HG03045 (cell line): ENCODE measurements around the gene CDH4.

Experiments used
- ATAC-seq: cut with Tn5 transposase; IDR thresholded peaks from one replicate; pipeline ENCODE4 v1.9.1; 2021; ENCODE audit warnings: mild to moderate bottlenecking, moderate library complexity; ENCODE audit not compliant: unreplicated experiment

Gene CDH4

DNA sequence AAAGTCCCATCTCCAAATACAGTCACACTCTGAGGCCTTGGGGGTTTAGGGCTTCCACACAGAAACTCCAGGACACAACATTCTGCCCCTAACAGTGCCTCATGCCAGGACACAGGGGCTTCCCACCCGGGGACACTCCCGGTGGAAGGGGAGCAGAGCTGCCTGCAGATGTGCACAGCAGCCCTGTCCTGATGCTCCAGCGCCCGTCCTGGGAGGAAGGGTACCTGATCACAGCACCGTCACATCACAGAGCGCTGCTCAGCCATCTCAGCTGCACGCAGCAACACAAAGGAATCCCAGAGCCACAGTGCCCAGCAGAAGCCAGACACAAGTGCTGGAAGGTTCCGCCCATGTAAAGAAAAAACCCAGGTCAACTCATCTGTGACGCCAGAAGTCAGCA, 657.0 kb downstream of the CDH4 start:
- ATAC-seq, result no peak

DNA sequence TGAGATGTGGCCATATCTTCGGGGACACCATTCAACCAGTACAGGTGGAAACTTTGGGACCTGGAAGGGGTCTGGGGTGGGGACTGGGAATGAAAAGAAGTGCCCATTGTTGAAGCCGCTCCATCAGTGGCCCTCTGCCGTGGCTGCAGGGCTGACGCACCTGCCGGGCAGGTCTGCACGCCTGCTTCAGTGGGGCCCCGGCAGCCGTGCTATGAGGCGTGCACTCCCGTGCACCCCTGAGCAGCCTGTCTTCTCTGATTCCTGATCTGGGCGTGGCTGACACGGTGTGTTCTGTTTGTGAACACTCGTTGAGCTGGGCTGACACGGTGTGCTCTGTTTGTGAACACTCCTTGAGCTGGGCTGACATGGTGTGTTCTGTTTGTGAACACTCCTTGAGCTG, 657.8 kb downstream of the CDH4 start:
- ATAC-seq, result no peak

DNA sequence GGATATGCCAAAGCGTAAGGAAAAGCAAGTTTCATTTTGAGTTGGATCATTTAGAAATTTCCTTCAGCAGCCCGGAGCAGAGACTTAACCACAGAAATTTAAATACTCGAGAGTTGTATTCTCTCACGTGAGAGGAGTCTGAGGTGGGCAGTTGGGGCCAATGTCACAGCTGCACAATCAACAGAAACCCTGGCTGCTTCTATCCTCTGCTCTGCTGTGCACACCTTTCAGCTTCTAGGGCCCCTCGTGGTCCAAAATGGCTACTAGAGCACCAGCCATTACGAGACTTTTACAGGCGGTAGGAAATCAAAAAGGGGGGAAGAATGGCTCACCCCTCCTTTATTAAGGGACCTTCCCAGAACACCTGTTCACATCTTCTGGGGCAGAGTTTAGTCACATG, 659.8 kb downstream of the CDH4 start:
- no peak for ATAC-seq

DNA sequence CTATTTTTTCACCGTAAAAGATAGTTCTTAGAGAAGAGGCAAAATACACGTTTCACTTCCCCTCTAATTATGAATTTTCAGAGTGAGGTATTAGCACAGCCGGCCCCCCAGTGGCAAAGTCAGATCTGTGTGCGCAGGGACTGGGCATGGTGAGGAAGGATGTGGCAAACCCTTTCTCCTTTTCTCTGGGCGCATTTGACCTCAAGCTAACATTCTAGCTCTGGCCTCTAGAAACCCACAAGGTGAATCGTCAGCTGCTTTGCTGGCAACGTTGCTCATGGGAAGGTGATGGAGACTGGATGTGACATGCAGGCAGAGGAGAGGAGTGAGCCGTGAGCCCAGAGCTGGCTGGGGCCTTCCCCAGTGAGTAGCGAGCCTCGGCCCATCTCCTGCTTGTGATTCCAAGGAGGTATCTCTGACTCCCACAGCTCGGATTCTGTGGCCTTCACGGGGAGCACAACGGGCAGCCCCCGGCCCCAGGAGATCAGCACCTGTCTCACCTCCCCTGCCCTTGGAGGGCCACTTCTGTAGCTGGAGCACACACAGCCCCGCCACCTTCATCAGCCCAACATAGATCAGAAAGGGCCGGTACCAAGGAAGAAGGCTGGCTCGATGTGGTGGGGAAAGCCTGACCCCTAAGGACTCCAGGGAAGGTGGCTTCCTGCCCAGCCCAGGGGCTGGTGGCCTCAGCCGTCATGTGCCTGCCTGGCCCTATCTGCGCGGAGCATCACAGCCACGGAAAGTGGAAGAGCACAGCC, 660.8 kb downstream of the CDH4 start:
- no peak for ATAC-seq

DNA sequence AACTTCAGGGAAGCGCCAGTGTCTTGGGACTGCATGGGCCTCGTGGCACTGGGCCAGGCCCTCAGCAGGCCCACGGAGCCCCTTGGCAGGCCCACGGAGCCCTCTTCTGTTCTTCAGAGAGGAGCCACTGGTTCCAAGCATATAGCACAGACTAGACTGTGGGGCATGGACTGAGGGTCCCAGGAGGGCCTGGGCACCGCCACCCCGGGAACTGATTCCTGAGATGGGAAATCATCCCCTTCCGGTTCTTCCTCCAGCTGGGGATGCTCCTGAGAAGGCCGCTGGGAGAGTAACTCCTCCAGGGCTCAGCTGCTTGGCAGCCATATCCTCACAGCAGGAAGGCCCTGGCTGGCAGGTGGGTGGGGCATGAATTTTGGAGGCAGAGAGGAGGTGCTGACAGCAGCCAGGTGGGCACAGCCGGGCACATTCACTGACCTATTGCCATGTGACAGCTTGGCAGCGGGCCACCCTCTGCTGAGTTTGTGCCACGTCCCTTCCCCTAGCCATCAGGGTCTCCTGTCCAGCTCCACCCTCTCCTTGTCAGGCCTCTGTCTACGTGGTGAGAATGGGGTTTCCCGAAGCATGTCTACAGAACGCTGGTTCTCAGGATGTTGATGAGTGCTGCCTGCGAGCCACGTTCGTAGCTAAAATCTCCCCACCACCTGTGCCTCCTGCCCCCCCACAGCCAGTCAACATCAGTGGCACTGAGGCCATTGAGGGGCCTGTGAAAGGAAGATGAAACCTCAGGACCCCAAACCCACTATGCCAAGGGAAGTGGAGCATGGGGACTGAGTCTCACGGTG, 661.6 kb downstream of the CDH4 start:
- ATAC-seq, result no peak

DNA sequence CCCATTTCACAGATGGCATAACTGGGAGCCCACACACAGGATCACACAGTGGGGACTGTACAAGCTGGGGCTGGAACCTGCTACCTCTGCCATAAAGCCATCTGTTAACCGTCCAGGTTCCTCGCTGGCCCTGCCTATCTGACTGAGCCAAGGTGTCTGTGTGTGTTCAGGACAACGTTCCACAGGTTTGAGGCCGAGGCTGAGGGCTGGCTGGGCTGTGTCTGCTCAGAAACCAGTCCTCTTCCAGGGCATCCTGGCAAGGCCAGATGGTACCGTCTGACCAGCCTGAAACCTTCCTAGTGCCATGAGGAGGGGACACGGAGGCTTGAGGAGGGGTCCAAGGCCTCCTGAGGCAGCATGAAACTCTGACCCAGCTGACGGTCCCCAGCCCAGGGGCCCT, 663.0 kb downstream of the CDH4 start:
- ATAC-seq, result no peak

DNA sequence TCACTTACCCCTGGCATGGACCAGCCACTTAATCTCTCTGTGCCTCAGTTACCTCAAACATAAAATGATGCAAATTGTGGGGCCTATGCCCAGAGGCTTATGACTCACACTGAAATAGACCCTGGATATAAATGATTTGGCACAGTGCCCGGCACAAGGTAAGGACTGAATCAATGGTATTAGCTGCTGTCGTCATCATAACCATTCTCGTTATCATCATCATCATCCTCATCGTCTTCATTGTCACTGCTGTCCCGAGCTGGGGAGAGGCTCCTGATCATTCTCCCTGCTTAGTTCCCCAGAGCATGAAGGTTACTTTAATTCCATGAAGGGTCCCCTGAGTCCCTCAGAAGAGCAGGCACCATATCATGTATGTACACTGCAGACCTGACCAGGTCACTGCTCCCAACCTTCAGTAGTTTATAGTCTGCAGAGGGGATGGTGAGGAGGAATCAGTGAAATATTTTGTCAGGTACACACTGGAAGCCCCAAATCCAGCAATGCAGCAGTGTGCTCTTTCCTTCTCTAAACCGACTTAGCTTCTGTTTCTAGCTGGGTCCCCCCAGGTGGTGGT, 664.3 kb downstream of the CDH4 start:
- no peak for ATAC-seq

DNA sequence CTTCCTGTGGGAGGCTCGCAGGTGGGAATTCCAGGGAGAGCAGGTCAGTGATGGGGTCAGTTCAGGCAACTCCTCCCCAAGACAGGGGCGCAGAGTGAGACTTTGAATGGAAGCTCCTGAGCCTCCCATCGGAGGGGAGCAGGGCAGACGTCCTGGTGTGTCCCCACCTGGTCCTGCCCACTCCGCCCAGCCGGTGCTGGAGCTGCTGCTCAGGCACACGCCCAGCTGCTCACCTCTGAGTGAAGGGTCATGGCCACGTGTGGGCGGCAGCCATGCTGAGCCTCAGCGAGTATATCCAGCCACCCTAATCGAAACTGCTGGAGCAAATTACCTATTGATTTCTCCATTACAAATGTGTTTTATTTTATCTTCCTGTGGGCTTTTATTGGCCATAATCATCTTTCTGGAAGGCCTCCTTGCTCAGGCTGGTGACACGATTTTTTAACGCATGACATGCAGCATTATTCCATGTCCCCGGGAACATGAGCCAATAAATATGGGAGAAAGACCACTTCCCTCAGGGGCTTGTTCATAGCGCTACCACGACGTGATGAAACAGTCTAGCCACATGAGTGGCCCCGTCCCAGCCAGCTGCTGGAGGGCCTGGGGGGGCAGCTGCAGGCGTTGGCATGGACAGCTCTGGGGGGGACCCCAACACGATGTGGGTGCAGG, 665.5 kb downstream of the CDH4 start:
- ATAC-seq, result no peak

DNA sequence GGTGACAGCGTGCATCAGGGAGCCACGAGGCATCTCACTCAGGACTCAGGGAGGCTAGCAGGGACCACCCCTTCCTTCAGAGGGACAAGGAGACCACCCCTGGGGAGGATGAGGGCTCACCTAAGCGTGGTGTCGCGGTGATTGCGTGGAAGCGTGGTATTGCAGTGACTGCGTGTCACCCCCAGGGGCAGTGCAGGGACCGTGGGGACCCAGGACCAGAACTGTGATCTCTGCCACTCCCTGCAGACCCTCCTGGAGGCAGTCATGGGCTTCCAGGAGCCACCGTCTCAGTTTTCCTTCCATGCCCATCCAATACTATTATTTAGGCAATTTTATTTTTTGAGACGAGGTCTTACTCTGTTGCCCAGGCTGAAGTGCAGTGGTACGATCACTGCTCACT, 666.5 kb downstream of the CDH4 start:
- no peak for ATAC-seq

DNA sequence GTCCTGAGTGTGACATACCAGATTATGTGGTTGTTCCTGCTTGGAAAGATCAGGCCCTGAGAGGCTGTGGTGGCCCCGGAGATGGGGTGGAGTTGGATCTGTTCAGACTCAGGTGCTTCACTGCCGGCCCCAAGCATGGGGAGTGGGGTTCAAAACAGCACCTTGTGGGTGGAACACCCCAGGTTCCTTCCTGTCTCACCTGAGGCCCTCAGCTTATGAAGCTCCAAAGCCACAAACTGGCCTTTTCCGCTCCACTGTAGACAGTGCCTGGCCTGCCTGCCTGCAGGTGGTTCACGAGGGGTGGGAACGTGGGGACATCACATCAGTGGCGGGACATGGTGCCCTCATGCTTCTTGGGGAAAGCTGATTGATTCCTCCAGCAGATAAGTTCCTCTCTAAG, 667.2 kb downstream of the CDH4 start:
- ATAC-seq, result no peak

DNA sequence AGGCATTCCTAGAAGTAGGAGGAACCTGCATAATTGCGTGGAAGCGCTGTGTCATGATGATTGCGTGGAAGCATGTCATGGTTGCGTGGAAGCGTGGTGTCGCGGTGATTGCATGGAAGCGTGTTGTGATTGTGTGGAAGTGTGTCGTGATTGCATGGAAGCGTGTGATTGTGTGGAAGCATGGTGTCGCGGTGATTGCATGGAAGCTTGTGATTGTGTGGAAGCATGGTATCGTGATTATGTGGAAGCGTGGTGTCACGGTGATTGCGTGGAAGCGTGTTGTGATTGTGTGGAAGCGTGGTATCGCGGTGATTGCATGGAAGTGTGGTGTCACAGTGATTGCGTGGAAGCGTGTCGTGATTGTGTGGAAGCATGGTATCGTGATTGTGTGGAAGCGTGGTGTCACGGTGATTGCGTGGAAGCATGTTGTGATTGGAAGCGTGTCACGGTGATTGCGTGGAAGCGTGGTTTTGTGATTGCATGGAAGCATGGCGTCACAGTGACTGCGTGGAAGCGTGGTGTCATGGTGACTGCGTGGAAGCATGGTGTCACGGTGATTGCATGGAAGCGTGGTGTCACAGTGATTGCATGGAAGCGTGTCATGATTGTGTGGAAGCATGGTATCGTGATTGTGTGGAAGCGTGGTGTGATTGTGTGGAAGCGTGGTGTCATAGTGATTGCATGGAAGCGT, 667.8 kb downstream of the CDH4 start:
- ATAC-seq, result no peak

DNA sequence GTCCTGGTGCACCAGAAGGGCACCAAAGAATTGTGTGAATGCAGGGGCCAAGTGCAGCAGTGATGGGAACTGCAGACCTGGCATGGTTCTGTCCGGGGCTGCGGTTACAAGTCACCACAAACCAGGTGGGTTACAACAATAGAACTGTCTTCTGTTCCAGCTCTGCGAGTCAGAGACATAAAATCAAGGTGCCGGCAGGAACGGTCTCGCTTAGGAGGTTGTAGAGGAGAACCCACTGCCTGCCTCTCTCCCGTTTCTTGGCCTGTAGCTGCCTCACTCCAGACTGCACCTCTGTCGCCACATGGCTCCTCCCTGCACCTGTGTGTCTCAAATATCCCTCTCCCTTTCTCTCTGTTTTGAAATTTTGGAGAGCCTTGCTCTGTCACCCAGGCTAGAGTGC, 670.4 kb downstream of the CDH4 start:
- no peak for ATAC-seq

DNA sequence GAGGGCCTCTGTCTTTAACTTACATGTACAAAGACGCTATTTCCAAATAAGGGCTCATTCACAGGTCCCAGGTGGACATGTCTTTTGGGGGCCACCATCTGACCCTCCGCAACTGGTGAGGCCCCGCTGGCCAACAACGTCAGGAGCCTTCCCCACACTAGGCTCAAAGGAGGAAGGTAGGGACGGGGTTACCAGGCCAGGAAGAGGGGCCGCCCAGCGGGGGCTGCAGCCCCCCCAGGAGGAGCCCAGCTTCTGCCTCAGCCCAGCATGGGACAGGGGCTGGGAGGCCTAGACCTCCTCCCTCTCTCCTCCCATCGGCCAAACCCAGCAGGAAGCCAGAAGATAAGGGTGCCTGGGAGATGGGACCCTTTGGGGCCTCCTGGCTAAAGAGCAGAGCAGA, 670.9 kb downstream of the CDH4 start:
- no peak for ATAC-seq

DNA sequence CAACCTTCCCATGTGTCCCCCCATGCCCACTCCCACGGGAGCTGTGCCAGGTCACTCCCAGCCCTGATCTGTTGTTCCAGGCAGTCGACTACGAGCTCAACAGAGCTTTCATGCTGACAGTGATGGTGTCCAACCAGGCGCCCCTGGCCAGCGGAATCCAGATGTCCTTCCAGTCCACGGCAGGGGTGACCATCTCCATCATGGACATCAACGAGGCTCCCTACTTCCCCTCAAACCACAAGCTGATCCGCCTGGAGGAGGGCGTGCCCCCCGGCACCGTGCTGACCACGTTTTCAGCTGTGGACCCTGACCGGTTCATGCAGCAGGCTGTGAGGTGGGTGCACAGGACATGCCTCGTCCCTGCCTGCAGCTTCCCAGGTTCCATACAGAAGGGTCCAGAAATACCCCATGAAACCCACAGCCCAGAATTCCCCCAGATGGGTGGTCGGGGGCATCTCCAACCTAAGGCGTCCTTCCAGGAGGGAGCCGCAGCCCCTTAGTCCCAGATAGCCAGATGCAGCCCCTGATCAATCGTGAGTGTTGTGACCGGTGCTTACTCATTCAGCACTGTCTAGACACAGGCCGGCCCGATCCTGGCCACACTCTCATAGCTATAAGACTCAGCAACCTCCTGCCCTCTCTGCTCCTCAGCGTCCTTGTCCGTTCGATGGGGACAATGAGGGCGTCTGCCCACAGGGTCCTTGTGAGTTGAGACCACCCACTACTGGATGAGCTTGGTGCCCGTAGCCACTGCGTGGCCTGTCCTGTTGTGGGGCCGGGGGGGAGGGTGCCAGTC, 671.5 kb downstream of the CDH4 start:
- ATAC-seq, result no peak

DNA sequence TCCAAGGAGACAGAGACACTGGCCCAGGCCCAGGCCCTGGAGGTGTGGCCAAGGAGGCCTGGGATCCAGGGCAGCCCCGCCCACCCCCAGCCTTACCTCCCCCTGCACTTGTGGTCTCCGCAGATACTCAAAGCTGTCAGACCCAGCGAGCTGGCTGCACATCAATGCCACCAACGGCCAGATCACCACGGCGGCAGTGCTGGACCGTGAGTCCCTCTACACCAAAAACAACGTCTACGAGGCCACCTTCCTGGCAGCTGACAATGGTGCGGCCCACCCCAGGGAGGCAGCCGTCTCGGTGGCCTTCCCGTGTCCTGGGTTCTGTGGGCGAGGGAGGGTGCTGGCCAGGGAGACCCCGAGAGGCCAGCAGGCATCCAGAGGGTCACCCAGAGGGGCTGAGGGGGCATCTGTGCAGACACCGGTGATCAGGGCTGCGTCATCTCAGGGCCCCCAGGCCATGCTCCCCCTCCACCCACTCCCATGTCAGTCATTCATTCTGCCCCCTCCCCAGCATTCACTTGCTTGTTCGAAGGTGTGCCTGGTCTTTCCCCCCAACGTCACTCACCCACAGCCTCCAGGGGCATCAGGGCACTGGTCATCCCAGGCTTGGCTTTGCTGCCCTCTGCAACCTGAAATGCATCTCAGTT, 672.3 kb downstream of the CDH4 start:
- no peak for ATAC-seq

DNA sequence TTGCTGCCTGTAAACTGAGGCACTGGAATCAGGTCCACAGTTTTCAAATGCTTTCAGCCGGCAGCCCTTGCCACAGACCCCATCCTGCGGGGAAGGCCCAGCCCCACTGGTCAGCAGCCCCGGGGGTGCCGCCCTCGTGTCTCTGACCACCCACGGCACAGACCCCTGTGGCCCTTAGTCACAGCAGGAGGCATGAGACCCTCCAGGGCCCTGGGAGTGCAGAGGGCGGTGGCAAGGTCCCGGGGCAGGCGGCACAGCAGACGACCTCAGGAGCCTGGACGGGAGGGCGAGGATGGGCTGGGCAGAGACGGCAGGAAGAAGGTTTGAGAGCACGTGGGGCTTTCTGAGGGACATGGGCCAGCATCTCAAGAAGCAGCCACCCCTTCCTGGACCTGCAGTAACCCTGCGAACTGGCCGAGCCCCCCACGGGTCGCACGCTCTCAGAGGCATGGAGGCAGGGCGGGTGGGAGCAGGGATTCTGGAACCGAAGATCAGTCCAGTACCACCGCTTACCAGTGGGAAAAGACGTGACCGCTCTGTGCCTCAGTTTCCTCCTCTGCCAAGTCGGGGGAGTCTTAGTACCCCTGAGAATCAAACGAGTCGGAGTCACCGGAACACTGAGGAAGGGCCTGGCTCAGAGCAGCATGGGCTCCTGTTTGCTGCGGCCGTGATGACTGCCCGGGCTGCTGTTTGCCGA, 672.9 kb downstream of the CDH4 start:
- no peak for ATAC-seq

DNA sequence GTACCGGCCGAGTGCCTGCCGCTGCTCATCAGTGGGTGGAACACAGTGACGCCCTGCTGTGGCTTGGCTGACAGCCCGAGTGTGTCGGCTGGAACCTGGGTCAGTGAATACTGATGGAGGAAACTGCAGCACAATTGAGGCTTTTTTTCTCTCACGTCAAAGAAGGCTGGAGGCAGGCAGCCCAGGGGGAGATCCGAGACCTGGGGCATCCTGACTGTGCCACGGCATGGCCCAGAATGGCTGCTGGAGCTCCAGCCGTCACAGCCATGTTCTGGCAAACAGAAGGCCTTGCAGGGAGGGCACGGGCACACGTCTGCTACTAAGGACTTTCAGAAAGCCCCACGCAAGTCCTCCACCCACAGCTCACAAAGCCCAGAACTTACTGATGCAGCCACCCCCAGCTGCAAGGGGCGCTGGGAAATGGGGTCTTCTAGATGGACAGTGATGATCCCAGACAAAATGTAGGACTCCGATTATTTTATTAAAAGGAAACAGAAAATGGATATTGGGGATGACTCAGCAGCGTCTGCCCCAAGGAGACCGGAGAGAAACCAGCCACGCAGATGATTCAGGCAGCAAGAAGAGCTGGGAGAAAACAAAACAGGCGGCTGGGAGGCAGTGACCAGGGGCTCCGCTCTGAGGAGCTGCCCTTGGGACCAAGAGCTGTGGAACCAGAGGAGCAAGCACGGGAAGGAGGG, 673.6 kb downstream of the CDH4 start:
- no peak for ATAC-seq

DNA sequence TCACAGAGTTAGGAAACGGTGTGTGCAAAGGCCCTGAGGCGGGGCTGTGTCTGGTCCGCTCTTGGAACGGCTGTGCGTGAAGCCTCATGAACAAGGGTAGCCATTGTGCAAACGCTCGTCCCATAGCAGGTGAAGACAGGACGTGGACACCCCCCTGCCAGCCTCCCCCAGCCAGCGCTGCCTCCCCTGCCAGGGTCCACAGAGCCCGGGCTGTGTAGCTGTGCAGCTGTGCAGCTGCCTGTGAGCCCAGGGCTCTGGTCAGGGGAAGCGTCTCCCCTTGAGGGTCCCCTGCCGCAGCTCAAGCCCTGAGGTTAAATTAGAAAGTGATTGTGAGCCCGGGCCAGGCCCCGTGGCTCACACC, 674.2 kb downstream of the CDH4 start:
- ATAC-seq, result no peak

DNA sequence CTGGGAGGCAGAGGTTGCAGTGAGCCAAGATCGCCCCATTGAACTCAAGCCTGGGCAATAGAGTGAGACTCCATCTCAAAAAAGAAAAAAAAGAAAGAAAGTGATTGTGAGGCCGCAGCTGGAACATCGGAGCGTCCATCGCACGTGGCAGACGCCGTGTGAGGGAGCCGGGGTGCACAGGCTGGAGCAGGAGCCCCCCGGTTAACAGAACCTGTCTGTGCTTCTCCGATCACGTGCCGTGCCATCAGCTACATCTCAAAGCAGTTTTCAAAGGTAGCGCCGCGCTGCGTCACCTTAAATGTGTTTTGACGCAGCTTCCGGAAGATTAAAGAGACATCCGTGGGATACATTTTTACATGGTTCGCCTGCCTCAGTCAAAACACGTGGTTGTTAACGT, 674.7 kb downstream of the CDH4 start:
- no peak for ATAC-seq
